ENCODE measurements around the gene TSKS. TPM values are rescaled to one million over a fixed set of nuclear protein-coding genes. Genes with fewer than 3 reads are reported as not detected.

The TSKS gene
- total RNA-seq, 1 donor from 2014 or later: not detected

DNA sequence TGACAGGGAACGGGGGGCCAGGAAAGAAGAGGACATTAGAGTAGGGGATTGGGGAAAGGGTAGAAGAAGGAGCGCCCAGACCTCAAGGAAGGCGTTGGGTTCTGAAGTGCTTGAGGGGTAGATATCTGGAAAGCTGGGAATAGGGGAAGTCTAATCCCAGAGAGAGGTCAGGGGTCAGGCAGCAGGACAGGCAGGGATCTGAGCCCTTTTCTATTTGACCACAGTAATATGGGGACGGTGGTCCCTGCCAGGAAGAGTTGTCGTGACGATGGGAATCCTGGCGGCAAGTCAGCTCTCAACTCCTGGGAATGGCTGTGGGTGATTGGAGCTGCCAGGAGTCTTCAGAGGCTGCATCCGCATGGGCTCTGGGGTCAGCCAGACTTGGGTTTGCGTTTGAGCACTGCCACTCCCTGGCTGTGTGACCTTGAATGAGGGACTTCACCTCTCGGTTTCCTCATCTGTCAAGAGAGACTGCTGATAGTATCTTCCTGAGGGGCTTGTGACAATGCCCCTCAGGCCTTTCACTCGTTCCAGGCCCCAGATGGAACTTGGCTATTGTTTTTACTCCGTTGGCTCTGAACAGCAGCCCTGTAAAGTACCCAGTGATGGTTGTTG, 5.0 kb upstream of the TSKS start:
- TF ChIP-seq, protein P1, sequence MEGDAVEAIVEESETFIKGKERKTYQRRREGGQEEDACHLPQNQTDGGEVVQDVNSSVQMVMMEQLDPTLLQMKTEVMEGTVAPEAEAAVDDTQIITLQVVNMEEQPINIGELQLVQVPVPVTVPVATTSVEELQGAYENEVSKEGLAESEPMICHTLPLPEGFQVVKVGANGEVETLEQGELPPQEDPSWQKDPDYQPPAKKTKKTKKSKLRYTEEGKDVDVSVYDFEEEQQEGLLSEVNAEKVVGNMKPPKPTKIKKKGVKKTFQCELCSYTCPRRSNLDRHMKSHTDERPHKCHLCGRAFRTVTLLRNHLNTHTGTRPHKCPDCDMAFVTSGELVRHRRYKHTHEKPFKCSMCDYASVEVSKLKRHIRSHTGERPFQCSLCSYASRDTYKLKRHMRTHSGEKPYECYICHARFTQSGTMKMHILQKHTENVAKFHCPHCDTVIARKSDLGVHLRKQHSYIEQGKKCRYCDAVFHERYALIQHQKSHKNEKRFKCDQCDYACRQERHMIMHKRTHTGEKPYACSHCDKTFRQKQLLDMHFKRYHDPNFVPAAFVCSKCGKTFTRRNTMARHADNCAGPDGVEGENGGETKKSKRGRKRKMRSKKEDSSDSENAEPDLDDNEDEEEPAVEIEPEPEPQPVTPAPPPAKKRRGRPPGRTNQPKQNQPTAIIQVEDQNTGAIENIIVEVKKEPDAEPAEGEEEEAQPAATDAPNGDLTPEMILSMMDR (conservative IDR thresholded peaks at IDR 0.05; ENCODE audit: low read depth, low read length): no peak
- H3K4me3 ChIP-seq (ENCODE audit: low read depth, low read length): peak overlapping the region; percentile 98
- DNase-seq (ENCODE audit: low read depth): no peak

DNA sequence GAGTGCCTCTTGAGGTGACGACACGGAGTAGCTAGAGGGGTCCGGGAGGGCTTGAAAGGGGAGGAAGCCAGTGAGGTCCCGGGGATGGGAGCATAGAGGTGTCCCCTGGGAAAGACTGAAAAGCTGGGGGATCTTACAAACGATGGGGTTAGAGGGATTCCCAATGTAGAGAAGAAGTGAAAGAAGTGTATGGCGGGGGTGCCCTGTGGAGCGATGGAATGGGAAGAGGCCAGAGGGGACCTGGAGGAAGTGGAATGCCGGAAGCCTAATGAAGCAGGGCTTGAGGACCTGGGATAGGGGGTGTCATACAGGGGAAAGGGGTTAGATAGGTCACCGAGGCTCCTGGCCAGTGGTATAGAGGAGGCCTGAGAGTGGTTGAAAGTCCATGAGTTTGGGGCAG, 4.3 kb upstream of the TSKS start:
- peak overlapping the region; percentile 98 for H3K4me3 ChIP-seq (ENCODE audit: low read depth, low read length)
- TF ChIP-seq, protein P1 (conservative IDR thresholded peaks at IDR 0.05; ENCODE audit: low read depth, low read length): no peak
- DNase-seq (ENCODE audit: low read depth): no peak

GRCh38 chr19:49766930-49767299, 3.8 kb upstream of the TSKS start, which contains the start of gene AP2A1:
TSS of gene AP2A1 (plus strand) at chr19:49767001. CDS start at chr19:49767134, 133 bp downstream.
- peak within 1 kb of the TSS; percentile 98 for H3K4me3 ChIP-seq (ENCODE audit: low read depth, low read length)
- TF ChIP-seq, protein P1 (conservative IDR thresholded peaks at IDR 0.05; ENCODE audit: low read depth, low read length): no peak
- DNase-seq (ENCODE audit: low read depth): no peak

- H3K4me3 ChIP-seq (ENCODE audit: low read depth, low read length): peak overlapping the region; percentile 53
- peak; percentile 98 for DNase-seq (ENCODE audit: low read depth)
- TF ChIP-seq, protein P1 (conservative IDR thresholded peaks at IDR 0.05; ENCODE audit: low read depth, low read length): no peak
Observed at GRCh38 chr19:49766007-49766929, 3.2 kb upstream of the TSKS start.

- no peak for DNase-seq (ENCODE audit: low read depth)
- H3K4me3 ChIP-seq (ENCODE audit: low read depth, low read length): no peak overlapping the region
- TF ChIP-seq, protein P1 (conservative IDR thresholded peaks at IDR 0.05; ENCODE audit: low read depth, low read length): no peak
Observed at GRCh38 chr19:49764341-49764740, 1.2 kb upstream of the TSKS start.

GRCh38 chr19:49761625-49762311, 1.3 kb downstream of the TSKS start:
- DNase-seq (ENCODE audit: low read depth): no peak
- TF ChIP-seq, protein P1 (conservative IDR thresholded peaks at IDR 0.05; ENCODE audit: low read depth, low read length): no peak
- no peak overlapping the region for H3K4me3 ChIP-seq (ENCODE audit: low read depth, low read length)

Data from epithelial cell of proximal tubule (primary cell).